Uterus (tissue), 4 donors: ENCODE data around the gene FAM118B. TPM values are rescaled to one million over a fixed set of nuclear protein-coding genes. Genes with fewer than 3 reads are reported as not detected.

Experiments used
- DNase-seq, 2 donors: peaks; one replicate each; pipeline ENCODE4 v3.0.0-alpha.2; 2019 to 2020
- H3K27ac ChIP-seq, 2 donors: fragments of 200-600 bp; sonication (generic); 1 replicate in 1 of 2; 2 replicates in 1 of 2; pipeline ENCODE4 v1.5.1; 2016 to 2018
- H3K27me3 ChIP-seq, 2 donors: fragments of 200-600 bp; sonication (generic); one replicate each; pipeline ENCODE4 v1.5.1; 2018 to 2019; ENCODE audit warnings: control low read depth in 1 of 2
- H3K36me3 ChIP-seq, 2 donors: fragments of 200-600 bp; sonication (generic); one replicate each; pipeline ENCODE4 v1.5.1; 2019; ENCODE audit warnings: control low read depth in 1 of 2
- H3K4me1 ChIP-seq, 2 donors: fragments of 200-600 bp; sonication (generic); one replicate each; pipeline ENCODE4 v1.5.1; 2018 to 2019; ENCODE audit warnings: control low read depth in 1 of 2
- H3K4me3 ChIP-seq, 2 donors: fragments of 200-600 bp; sonication (generic); 1 replicate in 1 of 2; 2 replicates in 1 of 2; pipeline ENCODE4 v1.5.1; 2018 to 2019; ENCODE audit warnings: mild to moderate bottlenecking in 1 of 2
- H3K9me3 ChIP-seq, 2 donors: fragments of 200-600 bp; sonication (generic); one replicate each; pipeline ENCODE4 v1.5.1; 2019; ENCODE audit warnings: control low read depth in 1 of 2
- CTCF ChIP-seq, 4 experiments: fragments of 200-600 bp in 2 of 4; fragments of 450-650 bp in 2 of 4; sonication (generic) in 2 of 4; IDR thresholded peaks; one replicate each; pipeline ENCODE4 v1.5.1; 2016 to 2019; ENCODE audit warnings: antibody characterized with exemption in 4 of 4, mild to moderate bottlenecking in 2 of 4, moderate library complexity in 1 of 4
- POLR2A ChIP-seq, 2 donors: fragments of 450-650 bp; IDR thresholded peaks; one replicate each; pipeline ENCODE4 v1.6.1; 2016; ENCODE audit warnings: antibody characterized with exemption in 2 of 2, mild to moderate bottlenecking in 1 of 2, moderate library complexity in 1 of 2
- intact Hi-C: fragments of 100-400 bp; cut with DNase I; formaldehyde crosslinking; loops from one replicate; pipeline ENCODE4 v1.15.1; 2023; ENCODE audit warnings: low total_unique reads
- small RNA-seq: library from RNA; depleted of rRNA; stranded (forward); fragments of <200 nt; gene quantifications from one replicate; pipeline ENCODE3, GENCODE V24; 2016
- total RNA-seq, 4 donors: library from RNA; depleted of rRNA in 3 of 4; stranded (reverse); fragments of >200 nt in 3 of 4; gene quantifications; one replicate each; pipeline versions ENCODE4 v1.1.0 to v1.2.4, GENCODE V29; 2014 to 2023
- donor health status: DM: yes; HTN: yes; CAD: no.

The FAM118B gene
- total RNA-seq, 4 donors from 2014 or later: 14.7 to 31.8 (median 17.8) TPM

GRCh38 chr11:126311401-126312291 is 100.1 kb downstream of the FAM118B start:
- intact Hi-C loops: loop anchor here (10.0 kb wide), 1 partner anchor 103 kb away; no protein-coding TSS in a partner anchor
- DNase-seq: no peak
- H3K9me3 ChIP-seq: no peaks in the 10 kb centered on the region

More at GRCh38 chr11:126311401-126312291, 100.1 kb downstream of the FAM118B start:
- H3K4me3 ChIP-seq: no peak overlapping the region
- no peaks in the 10 kb centered on the region for H3K36me3 ChIP-seq
- TF ChIP-seq POLR2A (IDR thresholded peaks at IDR 0.05) (no peak), CTCF (IDR thresholded peaks at IDR 0.05) (no peak)
- H3K27ac ChIP-seq: no peak overlapping the region
- H3K4me1 ChIP-seq: no peaks in the 10 kb centered on the region
- H3K27me3 ChIP-seq: no peaks in the 10 kb centered on the region

Small RNAs within 50 kb of the gene (small RNA-seq; reads per million reads assigned to genes)
- gene AP001893.2 (not detected), gene RN7SL351P (not detected), gene RNU4-86P (not detected)

Other genes starting within 250 kb of the FAM118B start
- 100 to 1,000 TPM in 3 of 4 donors, 10 to 100 TPM in 1; 38.5 to 261 (median 213) TPM for gene CDON, start 148.9 kb upstream of the FAM118B start, total RNA-seq
- gene RPUSD4, start 132 bp upstream of the FAM118B start, total RNA-seq: 10 to 100 TPM in 2 of 4 donors, 1 to 10 TPM in 2; 7.6 to 37.4 (median 16.4) TPM
- gene SRPRA, start 57.1 kb downstream of the FAM118B start, total RNA-seq: 100 to 1,000 TPM in 1 of 4 donors, 10 to 100 TPM in 3; 34.6 to 129 (median 67.2) TPM
- 10 to 100 TPM in 2 of 4 donors, 1 to 10 TPM in 1, under 1 TPM in 1; 0.29 to 29.1 (median 9.4) TPM for gene FOXRED1, start 57.4 kb downstream of the FAM118B start, total RNA-seq
- 10 to 100 TPM in 1 of 4 donors, 1 to 10 TPM in 2, under 1 TPM in 1; 0.88 to 17.7 (median 5.0) TPM for gene TIRAP, start 71.3 kb downstream of the FAM118B start, total RNA-seq
- gene DCPS, start 92.3 kb downstream of the FAM118B start, total RNA-seq: 10 to 100 TPM in 3 of 4 donors, 1 to 10 TPM in 1; 6.4 to 19.7 (median 13.0) TPM
- gene ST3GAL4, start 143.9 kb downstream of the FAM118B start, total RNA-seq: 10 to 100 TPM; 11.8 to 53.3 (median 34.8) TPM